CD4-positive, alpha-beta T cell (primary cell): ENCODE results near the gene MYO1B. TPM values are rescaled to one million over a fixed set of nuclear protein-coding genes. Genes with fewer than 3 reads are reported as not detected.

Source experiments
- ATAC-seq: fragments of 200-7000 bp; cut with Tn5 transposase; one replicate; pipeline ENCODE4 v1.10.0; 2022; ENCODE audit warnings: mild to moderate bottlenecking; ENCODE audit not compliant: poor library complexity
- CTCF ChIA-PET: fragments of 350-600 bp; sonication (Branson Sonifier 250); formaldehyde crosslinking; loops from one replicate; lab custom pipeline; 2021; ENCODE audit warnings: antibody characterized with exemption, inconsistent platforms; lab: Charles Lee
- POLR2A ChIA-PET: fragments of 350-600 bp; sonication (Branson Sonifier 250); formaldehyde crosslinking; loops from one replicate; lab custom pipeline; 2021; ENCODE audit warnings: antibody characterized with exemption, inconsistent platforms; lab: Charles Lee
- DNase-seq, 14 experiments: peaks; one replicate each; pipeline ENCODE4 v3.0.0-alpha.2; 2013 to 2020; ENCODE audit warnings: mixed read lengths in 2 of 14
- H3K27ac ChIP-seq, 2 donors: one replicate each; pipeline versions ENCODE4 v1.5.1 to v1.7.0; 2013; ENCODE audit warnings: low read length in 2 of 2, low read depth in 1 of 2, mild to moderate bottlenecking in 1 of 2
- H3K27me3 ChIP-seq, 2 experiments: 1 replicate in 1 of 2; 2 replicates in 1 of 2; pipeline versions ENCODE4 v1.6.1 to v1.7.0; 2013; ENCODE audit warnings: low read length in 2 of 2, control low read depth in 1 of 2, mild to moderate bottlenecking in 1 of 2, moderate library complexity in 1 of 2; ENCODE audit not compliant: insufficient read depth in 2 of 2, control insufficient read depth in 1 of 2
- H3K36me3 ChIP-seq: one replicate; pipeline ENCODE4 v1.6.1; 2013; ENCODE audit warnings: low read length, control low read depth; ENCODE audit not compliant: insufficient read depth
- H3K4me1 ChIP-seq: one replicate; pipeline ENCODE4 v1.6.1; 2013; ENCODE audit warnings: low read length, control low read depth; ENCODE audit not compliant: insufficient read depth
- H3K4me3 ChIP-seq: one replicate; pipeline ENCODE4 v1.5.1; 2013; ENCODE audit warnings: mild to moderate bottlenecking, low read length, moderate library complexity
- H3K9me3 ChIP-seq, 2 experiments: 1 replicate in 1 of 2; 2 replicates in 1 of 2; pipeline versions ENCODE4 v1.6.1 to v1.7.0; 2013; ENCODE audit warnings: low read length in 2 of 2, mild to moderate bottlenecking in 2 of 2, control low read depth in 1 of 2, moderate library complexity in 1 of 2; ENCODE audit not compliant: control insufficient read depth in 1 of 2, insufficient read depth in 1 of 2
- H3K27ac Mint-ChIP-seq: one replicate; pipeline ENCODE4 v1.8.0; 2020; ENCODE audit warnings: mixed read lengths
- H3K27me3 Mint-ChIP-seq: one replicate; pipeline ENCODE4 v1.8.0; 2021; ENCODE audit warnings: mixed read lengths
- H3K36me3 Mint-ChIP-seq: one replicate; pipeline ENCODE4 v1.8.0; 2021; ENCODE audit warnings: low read depth, mixed read lengths
- H3K4me1 Mint-ChIP-seq: one replicate; pipeline ENCODE4 v1.8.0; 2021; ENCODE audit warnings: low read depth, mixed read lengths
- H3K4me3 Mint-ChIP-seq: one replicate; pipeline ENCODE4 v1.8.0; 2020; ENCODE audit warnings: mild to moderate bottlenecking, mixed read lengths
- H3K9me3 Mint-ChIP-seq: one replicate; pipeline ENCODE4 v1.8.0; 2020; ENCODE audit warnings: mixed read lengths
- intact Hi-C, 2 experiments: fragments of 100-400 bp; cut with DNase I in 1 of 2; cut with micrococcal nuclease in 1 of 2; formaldehyde crosslinking; loops; one replicate each; pipeline versions ENCODE4 v1.15.1 to v1.9.0; 2023 to 2025; cut with DNase I, micrococcal nuclease
- total RNA-seq, 174 experiments: library from RNA in 2 of 174; stranded (reverse) in 2 of 174; gene quantifications; one replicate each; pipeline ENCODE4 v1.2.3 and lab custom pipeline; 2021 to 2026
- TF ChIP-seq, protein P1 (sequence below): fragments of 200-600 bp; IDR thresholded peaks from one replicate; pipeline ENCODE4 v1.8.0; 2022; ENCODE audit warnings: antibody characterized with exemption, mild to moderate bottlenecking

The MYO1B gene
- total RNA-seq, 2 experiments from 2014 or later = 0.98 to 1.3 TPM

DNA sequence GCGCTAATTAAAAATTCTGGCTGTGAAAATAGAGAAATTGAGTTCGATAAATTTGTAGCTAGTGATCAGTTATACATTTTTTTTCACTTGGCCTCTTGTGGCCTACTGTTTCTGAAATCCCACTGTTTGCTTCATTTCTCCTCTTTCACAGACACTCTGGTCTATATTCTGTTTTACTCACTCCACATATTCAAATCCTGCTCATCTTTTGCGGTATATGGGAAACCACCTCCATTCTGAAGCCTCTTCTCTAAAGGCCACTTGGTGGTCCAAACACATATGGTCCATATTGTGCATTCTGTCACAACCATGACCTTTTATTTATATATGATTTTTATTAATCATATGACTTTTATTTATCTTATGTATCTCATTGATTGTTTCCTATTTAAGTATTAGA is 67.0 kb downstream of the MYO1B start:
- POLR2A ChIA-PET = no interaction called here
- Histone ChIP-seq H3K27me3 (no peaks in the 10 kb centered on the region), H3K27ac (no peak overlapping the region), H3K9me3 (no peaks in the 10 kb centered on the region), H3K4me1 (no peaks in the 10 kb centered on the region), H3K4me3 (no peak overlapping the region), H3K36me3 (no peaks in the 10 kb centered on the region)
- H3K27ac Mint-ChIP-seq = no peak overlapping the region
- H3K4me3 Mint-ChIP-seq = no peak overlapping the region
- H3K4me1 Mint-ChIP-seq = no peaks in the 10 kb centered on the region
- CTCF ChIA-PET = no interaction called here
- H3K36me3 Mint-ChIP-seq = no peaks in the 10 kb centered on the region
- DNase-seq = no peak
- H3K9me3 Mint-ChIP-seq = no peaks in the 10 kb centered on the region
- TF ChIP-seq, protein P1, sequence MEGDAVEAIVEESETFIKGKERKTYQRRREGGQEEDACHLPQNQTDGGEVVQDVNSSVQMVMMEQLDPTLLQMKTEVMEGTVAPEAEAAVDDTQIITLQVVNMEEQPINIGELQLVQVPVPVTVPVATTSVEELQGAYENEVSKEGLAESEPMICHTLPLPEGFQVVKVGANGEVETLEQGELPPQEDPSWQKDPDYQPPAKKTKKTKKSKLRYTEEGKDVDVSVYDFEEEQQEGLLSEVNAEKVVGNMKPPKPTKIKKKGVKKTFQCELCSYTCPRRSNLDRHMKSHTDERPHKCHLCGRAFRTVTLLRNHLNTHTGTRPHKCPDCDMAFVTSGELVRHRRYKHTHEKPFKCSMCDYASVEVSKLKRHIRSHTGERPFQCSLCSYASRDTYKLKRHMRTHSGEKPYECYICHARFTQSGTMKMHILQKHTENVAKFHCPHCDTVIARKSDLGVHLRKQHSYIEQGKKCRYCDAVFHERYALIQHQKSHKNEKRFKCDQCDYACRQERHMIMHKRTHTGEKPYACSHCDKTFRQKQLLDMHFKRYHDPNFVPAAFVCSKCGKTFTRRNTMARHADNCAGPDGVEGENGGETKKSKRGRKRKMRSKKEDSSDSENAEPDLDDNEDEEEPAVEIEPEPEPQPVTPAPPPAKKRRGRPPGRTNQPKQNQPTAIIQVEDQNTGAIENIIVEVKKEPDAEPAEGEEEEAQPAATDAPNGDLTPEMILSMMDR = no peak
- no peaks in the 10 kb centered on the region for H3K27me3 Mint-ChIP-seq
- no peak for ATAC-seq
- intact Hi-C loops = no loop called here

DNA sequence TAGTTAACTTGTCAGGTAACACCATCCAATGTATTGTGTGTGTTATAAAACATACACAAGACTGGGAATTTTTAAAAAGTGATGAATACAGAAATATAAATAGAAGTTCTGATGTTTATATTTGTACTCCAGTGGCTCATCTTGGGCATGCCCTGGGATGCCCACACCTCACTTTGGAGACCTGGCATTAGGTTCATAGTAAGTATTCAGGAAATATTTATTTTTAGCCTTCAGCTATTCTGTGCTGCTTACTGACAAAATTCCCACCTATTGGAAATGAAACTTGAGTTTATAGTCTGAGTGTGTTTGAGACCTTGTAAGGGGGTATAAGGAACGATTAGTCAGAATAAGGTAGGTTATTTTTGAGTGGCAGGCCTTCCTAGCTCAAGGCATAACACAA is 67.5 kb downstream of the MYO1B start:
- POLR2A ChIA-PET = no interaction called here
- no peak overlapping the region for H3K4me3 ChIP-seq
- intact Hi-C loops = no loop called here
- H3K4me3 Mint-ChIP-seq = no peak overlapping the region
- no peak overlapping the region for H3K27ac ChIP-seq
- no peak for DNase-seq
- H3K9me3 Mint-ChIP-seq = no peaks in the 10 kb centered on the region
- no peaks in the 10 kb centered on the region for H3K4me1 Mint-ChIP-seq
- H3K27me3 Mint-ChIP-seq = no peaks in the 10 kb centered on the region
- no peak overlapping the region for H3K27ac Mint-ChIP-seq
- no peaks in the 10 kb centered on the region for H3K27me3 ChIP-seq
- H3K9me3 ChIP-seq = no peaks in the 10 kb centered on the region
- TF ChIP-seq, protein P1 = no peak
- CTCF ChIA-PET = interaction anchor here (0.7 kb wide), 1 partner anchor 13 kb away, joined by 3 read pairs; no protein-coding TSS in a partner anchor
- ATAC-seq = no peak
- no peaks in the 10 kb centered on the region for H3K4me1 ChIP-seq
- no peaks in the 10 kb centered on the region for H3K36me3 Mint-ChIP-seq
- H3K36me3 ChIP-seq = no peaks in the 10 kb centered on the region

DNA sequence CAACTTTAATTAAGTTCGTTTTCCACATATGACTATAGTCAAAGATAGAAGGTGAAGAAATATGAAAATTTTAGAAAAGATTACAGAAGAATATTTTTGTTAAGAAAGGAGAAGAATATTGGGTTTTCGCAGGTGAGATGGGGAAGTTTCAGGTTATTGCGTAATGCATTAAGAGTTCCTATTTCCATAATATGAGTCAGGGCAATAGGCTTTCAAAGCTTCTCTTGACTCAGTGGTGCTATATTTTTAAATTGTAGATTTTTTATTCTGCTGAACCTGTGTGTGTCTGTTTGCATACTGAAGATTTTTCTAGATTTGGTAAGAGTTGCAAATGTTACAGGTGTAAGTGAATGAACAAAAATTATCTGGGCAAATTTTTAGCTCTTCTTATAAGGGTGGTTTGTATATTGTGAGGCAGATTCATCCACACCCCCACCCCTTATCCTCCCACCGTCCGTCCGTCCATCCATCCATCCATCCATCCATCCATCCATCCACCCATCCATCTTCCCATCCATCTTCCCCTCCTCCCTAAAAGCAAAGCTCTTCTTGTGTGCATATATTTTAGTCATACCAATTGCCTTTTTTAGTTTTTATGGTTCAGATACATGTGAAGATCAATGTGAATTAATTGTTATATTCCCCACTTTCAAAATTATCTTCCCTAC is 69.6 kb downstream of the MYO1B start:
- POLR2A ChIA-PET = no interaction called here
- H3K4me3 ChIP-seq = no peak overlapping the region
- Mint-ChIP-seq H3K36me3 (no peaks in the 10 kb centered on the region), H3K9me3 (no peaks in the 10 kb centered on the region), H3K4me1 (no peaks in the 10 kb centered on the region), H3K27me3 (no peaks in the 10 kb centered on the region), H3K4me3 (no peak overlapping the region), H3K27ac (no peak overlapping the region)
- no peaks in the 10 kb centered on the region for H3K9me3 ChIP-seq
- no peaks in the 10 kb centered on the region for H3K4me1 ChIP-seq
- TF ChIP-seq, protein P1 = no peak
- ATAC-seq (no peak), DNase-seq (no peak)
- H3K36me3 ChIP-seq = no peaks in the 10 kb centered on the region
- H3K27me3 ChIP-seq = no peaks in the 10 kb centered on the region
- intact Hi-C loops = no loop called here
- H3K27ac ChIP-seq = no peak overlapping the region
- CTCF ChIA-PET = no interaction called here
